Measurements from ENCODE around the gene ID4.

- TF ChIP-seq YY1 (IDR thresholded peaks at IDR 0.05; ENCODE audit: insufficient read depth, insufficient read length) = no peak
- TF ChIP-seq ZNF274 (IDR thresholded peaks at IDR 0.05; ENCODE audit: low read depth, low read length) = no peak
- TF ChIP-seq SUZ12 (IDR thresholded peaks at IDR 0.05; ENCODE audit: extremely low read depth, insufficient read depth, insufficient read length) = no peak
Measured at GRCh38 chr6:19834858-19835257, 2.3 kb upstream of the ID4 start.

All from NT2/D1 (cell line).